ENCODE measurements around the gene TRIO.

- TF ChIP-seq CTCF (conservative IDR thresholded peaks at IDR 0.05 in 1 of 2, IDR thresholded peaks at IDR 0.05 in 1 of 2; ENCODE audit: low read depth in 1 of 2, low read length in 2 of 2) (no peak), EZH2 (IDR thresholded peaks at IDR 0.05; ENCODE audit: low read length, missing control alignments) (no peak)
These were observed 52.4 kb downstream of the TRIO start for GRCh38 chr5:14195588-14195987.
